Vagina (tissue), 2 donors: ENCODE measurements around the gene NUCB1. TPM values are rescaled to one million over a fixed set of nuclear protein-coding genes. Genes with fewer than 3 reads are reported as not detected.
"Not testable (repeated sequence)": the region's sequence is repeated elsewhere in the genome, so short reads cannot be mapped to it uniquely, and the experiment has no call there.

Experiments
- DNase-seq, 2 donors: peaks; one replicate each; pipeline ENCODE4 v3.0.0-alpha.2; 2017; ENCODE audit errors: extremely low spot score in 2 of 2
- H3K27ac ChIP-seq: fragments of 200-600 bp; sonication (generic); one replicate; pipeline ENCODE4 v1.5.1; 2019
- H3K27me3 ChIP-seq: fragments of 200-600 bp; sonication (generic); one replicate; pipeline ENCODE4 v1.5.1; 2019
- H3K36me3 ChIP-seq, 2 donors: fragments of 200-600 bp; sonication (generic); one replicate each; pipeline ENCODE4 v1.5.1; 2017 to 2019
- H3K4me1 ChIP-seq: fragments of 200-600 bp; sonication (generic); one replicate; pipeline ENCODE4 v1.5.1; 2019
- H3K4me3 ChIP-seq, 2 donors: fragments of 200-600 bp; sonication (generic); 1 replicate in 1 of 2; 2 replicates in 1 of 2; pipeline ENCODE4 v1.5.1; 2016 to 2019
- H3K9me3 ChIP-seq: fragments of 200-600 bp; sonication (generic); one replicate; pipeline ENCODE4 v1.5.1; 2019
- CTCF ChIP-seq, 3 experiments: fragments of 450-650 bp in 2 of 3; fragments of 200-600 bp in 1 of 3; sonication (generic) in 1 of 3; IDR thresholded peaks; one replicate each; pipeline ENCODE4 v1.5.1; 2017 to 2019; ENCODE audit warnings: antibody characterized with exemption in 3 of 3, mild to moderate bottlenecking in 2 of 3, moderate library complexity in 2 of 3
- POLR2A ChIP-seq, 2 donors: fragments of 450-650 bp; IDR thresholded peaks; one replicate each; pipeline ENCODE4 v1.6.1; 2017; ENCODE audit warnings: antibody characterized with exemption in 2 of 2, mild to moderate bottlenecking in 2 of 2, moderate library complexity in 2 of 2
- POLR2AphosphoS5 ChIP-seq, 2 donors: sonication (generic); formaldehyde crosslinking; IDR thresholded peaks; one replicate each; pipeline ENCODE4 v1.9.0; 2017; ENCODE audit warnings: antibody characterized with exemption in 2 of 2, mild to moderate bottlenecking in 2 of 2, low read depth in 1 of 2; ENCODE audit not compliant: insufficient read depth in 1 of 2
- intact Hi-C: fragments of 100-400 bp; cut with DNase I; formaldehyde crosslinking; loops from one replicate; pipeline ENCODE4 v1.15.1; 2023
- total RNA-seq: library from RNA; depleted of rRNA; stranded (reverse); fragments of >200 nt; gene quantifications from one replicate; pipeline ENCODE4 v1.2.3, GENCODE V29; 2016

The NUCB1 gene
- total RNA-seq, 1 donor from 2014 or later = 151 TPM

DNA sequence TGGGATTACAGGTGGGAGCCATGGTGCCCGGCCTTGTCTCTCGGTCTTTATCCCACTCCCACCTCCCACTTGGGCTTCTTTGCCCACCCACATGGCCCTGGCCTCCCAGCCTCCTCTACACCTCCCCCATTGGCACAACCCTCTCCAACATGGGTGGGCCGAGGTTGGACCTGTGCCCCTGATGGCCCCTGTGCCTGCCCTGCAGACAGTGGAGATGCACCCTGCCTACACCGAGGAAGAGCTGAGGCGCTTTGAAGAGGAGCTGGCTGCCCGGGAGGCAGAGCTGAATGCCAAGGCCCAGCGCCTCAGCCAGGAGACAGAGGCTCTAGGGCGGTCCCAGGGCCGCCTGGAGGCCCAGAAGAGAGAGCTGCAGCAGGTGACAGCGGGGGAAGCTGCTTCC, 20.8 kb downstream of the NUCB1 start:
- DNase-seq = no peak
- H3K4me1 ChIP-seq = no peaks in the 10 kb centered on the region
- intact Hi-C loops = no loop called here
- H3K4me3 ChIP-seq = no peak overlapping the region
- H3K9me3 ChIP-seq = no peaks in the 10 kb centered on the region
- TF ChIP-seq POLR2A (IDR thresholded peaks at IDR 0.05) (no peak), CTCF (IDR thresholded peaks at IDR 0.05) (no peak), POLR2AphosphoS5 (IDR thresholded peaks at IDR 0.05; ENCODE audit: insufficient read depth in 1 of 2, low read depth in 1 of 2) (no peak)
- peaks cover 0 to 48% of the 10 kb centered on the region in 2 donors for H3K36me3 ChIP-seq
- H3K27me3 ChIP-seq = no peaks in the 10 kb centered on the region
- no peak overlapping the region for H3K27ac ChIP-seq

GRCh38 chr19:48921721-48922500, 21.8 kb downstream of the NUCB1 start:
- no peak for DNase-seq
- Histone ChIP-seq H3K27me3 (no peaks in the 10 kb centered on the region), H3K9me3 (no peaks in the 10 kb centered on the region), H3K36me3 (peaks cover 0 to 38% of the 10 kb centered on the region in 2 donors), H3K4me3 (no peak overlapping the region), H3K4me1 (peaks cover under 1% of the 10 kb centered on the region), H3K27ac (no peak overlapping the region)
- TF ChIP-seq CTCF (IDR thresholded peaks at IDR 0.05) (no peak), POLR2A (IDR thresholded peaks at IDR 0.05) (no peak)
- intact Hi-C loops = no loop called here

DNA sequence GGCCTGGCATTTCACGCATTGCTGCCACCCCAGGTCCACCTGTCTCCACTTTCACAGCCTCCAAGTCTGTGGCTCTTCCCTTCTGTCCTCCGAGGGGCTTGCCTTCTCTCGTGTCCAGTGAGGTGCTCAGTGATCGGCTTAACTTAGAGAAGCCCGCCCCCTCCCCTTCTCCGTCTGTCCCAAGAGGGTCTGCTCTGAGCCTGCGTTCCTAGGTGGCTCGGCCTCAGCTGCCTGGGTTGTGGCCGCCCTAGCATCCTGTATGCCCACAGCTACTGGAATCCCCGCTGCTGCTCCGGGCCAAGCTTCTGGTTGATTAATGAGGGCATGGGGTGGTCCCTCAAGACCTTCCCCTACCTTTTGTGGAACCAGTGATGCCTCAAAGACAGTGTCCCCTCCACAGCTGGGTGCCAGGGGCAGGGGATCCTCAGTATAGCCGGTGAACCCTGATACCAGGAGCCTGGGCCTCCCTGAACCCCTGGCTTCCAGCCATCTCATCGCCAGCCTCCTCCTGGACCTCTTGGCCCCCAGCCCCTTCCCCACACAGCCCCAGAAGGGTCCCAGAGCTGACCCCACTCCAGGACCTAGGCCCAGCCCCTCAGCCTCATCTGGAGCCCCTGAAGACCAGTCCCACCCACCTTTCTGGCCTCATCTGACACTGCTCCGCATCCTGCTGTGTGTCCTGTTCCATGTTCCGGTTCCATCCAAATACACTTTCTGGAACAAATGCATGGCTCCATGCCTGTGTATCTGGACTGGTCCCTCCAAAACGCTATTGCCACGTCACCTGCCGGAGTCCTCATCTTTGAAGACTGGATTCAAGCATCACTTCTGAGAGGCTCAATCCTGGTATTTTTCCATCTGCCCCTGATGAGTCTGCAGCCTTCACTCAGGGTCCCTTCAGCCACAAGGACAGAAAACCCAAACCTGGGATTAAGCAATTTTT, 22.7 kb downstream of the NUCB1 start:
- no peak for DNase-seq
- TF ChIP-seq POLR2A (IDR thresholded peaks at IDR 0.05) = no peak
- TF ChIP-seq POLR2AphosphoS5 (IDR thresholded peaks at IDR 0.05; ENCODE audit: insufficient read depth in 1 of 2, low read depth in 1 of 2) = no peak
- no peak for TF ChIP-seq CTCF (IDR thresholded peaks at IDR 0.05)
- Histone ChIP-seq H3K4me1 (peaks cover 9% of the 10 kb centered on the region), H3K36me3 (peaks cover 0 to 32% of the 10 kb centered on the region in 2 donors), H3K4me3 (no peak overlapping the region), H3K27me3 (no peaks in the 10 kb centered on the region), H3K27ac (no peak overlapping the region), H3K9me3 (no peaks in the 10 kb centered on the region)
- intact Hi-C loops = no loop called here

- H3K36me3 ChIP-seq = peaks cover 0 to 9% of the 10 kb centered on the region in 2 donors
- H3K27ac ChIP-seq = no peak overlapping the region
- peaks cover 9% of the 10 kb centered on the region for H3K4me1 ChIP-seq
- H3K4me3 ChIP-seq = no peak overlapping the region
- no peaks in the 10 kb centered on the region for H3K27me3 ChIP-seq
- TF ChIP-seq POLR2A (IDR thresholded peaks at IDR 0.05) = no peak
- TF ChIP-seq POLR2AphosphoS5 (IDR thresholded peaks at IDR 0.05; ENCODE audit: insufficient read depth in 1 of 2, low read depth in 1 of 2) = no peak
- TF ChIP-seq CTCF (IDR thresholded peaks at IDR 0.05) = no peak
- no peaks in the 10 kb centered on the region for H3K9me3 ChIP-seq
- intact Hi-C loops = no loop called here
- DNase-seq = no peak
Measured at GRCh38 chr19:48925240-48925843, 25.2 kb downstream of the NUCB1 start.

- H3K4me1 ChIP-seq, intact Hi-C loops, H3K36me3 ChIP-seq, H3K9me3 ChIP-seq, H3K27ac ChIP-seq, H3K4me3 ChIP-seq, H3K27me3 ChIP-seq, DNase-seq: not testable (repeated sequence)
Measured at GRCh38 chr19:48925890-48926289, 25.8 kb downstream of the NUCB1 start.
